Progenitor cell of endocrine pancreas (in vitro differentiated cells): ENCODE results near the gene USHBP1. TPM values are rescaled to one million over a fixed set of nuclear protein-coding genes. Genes with fewer than 3 reads are reported as not detected.

Experiments
- DNase-seq: peaks from one replicate; pipeline ENCODE4 v3.0.0; 2021; ENCODE audit warnings: low spot score; ENCODE audit not compliant: unreplicated experiment
- H3K27ac Mint-ChIP-seq: 2 replicates; pipeline ENCODE4 v1.8.0; 2021; ENCODE audit warnings: mild to moderate bottlenecking, moderate library complexity, mixed read lengths
- H3K27me3 Mint-ChIP-seq: 2 replicates; pipeline ENCODE4 v1.8.0; 2021; ENCODE audit warnings: mixed read lengths
- H3K36me3 Mint-ChIP-seq: 2 replicates; pipeline ENCODE4 v1.8.0; 2022; ENCODE audit warnings: mixed read lengths; ENCODE audit not compliant: insufficient read depth
- H3K4me1 Mint-ChIP-seq: 2 replicates; pipeline ENCODE4 v1.8.0; 2021; ENCODE audit warnings: low read depth, mixed read lengths
- H3K4me3 Mint-ChIP-seq: 2 replicates; pipeline ENCODE4 v1.8.0; 2021; ENCODE audit warnings: low read depth, mild to moderate bottlenecking, moderate library complexity, mixed read lengths
- H3K9me3 Mint-ChIP-seq: 2 replicates; pipeline ENCODE4 v1.8.0; 2021; ENCODE audit warnings: low read depth, mixed read lengths
- total RNA-seq: library from RNA; stranded (reverse); gene quantifications from 2 replicates; pipeline ENCODE4 v1.2.1, GENCODE V29; 2021
- TF ChIP-seq, protein P1 (sequence below): fragments of 200-600 bp; sonication (generic); IDR thresholded peaks from one replicate; pipeline ENCODE4 v1.5.0; 2021; ENCODE audit warnings: antibody characterized with exemption, mild to moderate bottlenecking; ENCODE audit not compliant: unreplicated experiment

Gene USHBP1
- total RNA-seq, 1 donor from 2014 or later, result 0.38 TPM

DNA sequence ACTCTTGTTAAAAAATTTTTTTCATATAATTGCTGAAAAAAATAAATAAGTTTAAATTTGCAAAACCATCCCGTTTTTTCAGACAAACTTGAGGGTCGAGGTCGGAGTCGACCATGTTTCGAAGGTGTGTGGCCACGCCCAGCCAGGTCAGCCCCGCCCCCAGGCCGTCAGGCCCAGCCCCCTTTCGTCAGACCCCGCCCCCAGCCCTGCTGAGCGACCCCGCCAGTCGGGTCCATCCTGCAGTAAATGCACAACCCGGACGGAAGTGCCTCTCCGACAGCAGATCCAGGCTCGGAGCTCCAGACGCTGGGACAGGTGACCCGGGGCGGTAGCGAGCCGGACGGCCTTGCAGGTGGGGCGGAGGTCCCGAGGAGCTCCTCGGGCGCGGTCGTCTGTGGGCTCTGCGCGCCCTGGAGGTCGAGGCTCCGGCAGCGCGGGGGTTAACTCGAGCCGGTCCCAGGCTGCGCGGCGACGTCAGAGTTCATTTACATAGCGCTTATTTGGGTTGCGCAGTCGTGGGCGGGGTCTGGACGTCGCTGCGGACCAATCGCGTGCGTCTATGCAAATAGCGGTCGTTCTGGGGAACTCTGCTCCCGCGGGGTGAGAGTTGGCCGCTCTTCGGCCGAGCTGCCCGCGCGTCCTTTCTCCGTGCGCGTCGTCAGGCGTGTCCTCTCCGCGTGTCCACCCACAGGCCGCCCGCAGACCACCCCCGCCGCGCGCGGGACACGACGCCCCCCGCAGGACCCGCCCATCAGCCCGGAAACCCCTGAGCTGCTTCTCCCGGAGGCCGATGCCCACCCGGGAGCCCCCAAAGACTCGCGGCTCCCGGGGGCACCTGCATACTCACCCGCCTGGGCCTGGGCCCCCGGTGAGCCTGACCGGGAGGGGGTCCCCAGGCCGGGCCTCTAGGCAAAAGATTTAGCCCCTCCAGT is 38.3 kb downstream of the USHBP1 start, which contains the start of gene OCEL1:
TSS of gene OCEL1 (plus strand) at position 225 of the 932 bp plus-strand sequence. CDS start at position 247, 22 bp downstream.
- DNase-seq, result peak; percentile 95
- Mint-ChIP-seq H3K4me1 (peaks cover 2% of the 10 kb centered on the region), H3K27ac (peak within 1 kb of the TSS; percentile 95), H3K4me3 (peak within 1 kb of the TSS; percentile 80), H3K9me3 (no peaks in the 10 kb centered on the region), H3K27me3 (no peaks in the 10 kb centered on the region), H3K36me3 (peaks cover 5% of the 10 kb centered on the region)
- TF ChIP-seq, protein P1, sequence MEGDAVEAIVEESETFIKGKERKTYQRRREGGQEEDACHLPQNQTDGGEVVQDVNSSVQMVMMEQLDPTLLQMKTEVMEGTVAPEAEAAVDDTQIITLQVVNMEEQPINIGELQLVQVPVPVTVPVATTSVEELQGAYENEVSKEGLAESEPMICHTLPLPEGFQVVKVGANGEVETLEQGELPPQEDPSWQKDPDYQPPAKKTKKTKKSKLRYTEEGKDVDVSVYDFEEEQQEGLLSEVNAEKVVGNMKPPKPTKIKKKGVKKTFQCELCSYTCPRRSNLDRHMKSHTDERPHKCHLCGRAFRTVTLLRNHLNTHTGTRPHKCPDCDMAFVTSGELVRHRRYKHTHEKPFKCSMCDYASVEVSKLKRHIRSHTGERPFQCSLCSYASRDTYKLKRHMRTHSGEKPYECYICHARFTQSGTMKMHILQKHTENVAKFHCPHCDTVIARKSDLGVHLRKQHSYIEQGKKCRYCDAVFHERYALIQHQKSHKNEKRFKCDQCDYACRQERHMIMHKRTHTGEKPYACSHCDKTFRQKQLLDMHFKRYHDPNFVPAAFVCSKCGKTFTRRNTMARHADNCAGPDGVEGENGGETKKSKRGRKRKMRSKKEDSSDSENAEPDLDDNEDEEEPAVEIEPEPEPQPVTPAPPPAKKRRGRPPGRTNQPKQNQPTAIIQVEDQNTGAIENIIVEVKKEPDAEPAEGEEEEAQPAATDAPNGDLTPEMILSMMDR, result no peak

DNA sequence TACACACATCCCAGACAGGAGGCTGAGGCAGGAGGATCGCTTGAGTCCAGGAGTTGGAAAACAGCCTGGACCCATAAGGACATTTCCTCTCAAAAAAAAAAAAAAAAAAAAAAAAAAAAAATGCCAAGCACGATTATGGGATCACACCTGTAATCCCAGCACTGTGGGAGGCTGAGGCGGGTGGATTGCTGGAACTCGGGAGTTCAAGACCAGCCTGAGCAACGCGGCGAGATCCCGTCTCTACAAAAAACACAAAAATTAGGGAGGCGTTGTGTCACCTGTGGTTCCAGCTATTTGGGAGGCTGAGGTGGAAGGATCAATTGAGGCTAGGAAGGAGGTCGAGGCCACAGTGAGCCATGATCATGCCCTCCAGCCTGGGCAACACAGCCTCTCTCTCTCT is 39.5 kb downstream of the USHBP1 start:
- Mint-ChIP-seq H3K36me3 (peaks cover 2% of the 10 kb centered on the region), H3K9me3 (no peaks in the 10 kb centered on the region), H3K4me3 (peak overlapping the region; percentile 51), H3K27ac (no peak overlapping the region), H3K27me3 (no peaks in the 10 kb centered on the region), H3K4me1 (peaks cover 2% of the 10 kb centered on the region)
- TF ChIP-seq, protein P1, result no peak
- DNase-seq, result no peak

DNA sequence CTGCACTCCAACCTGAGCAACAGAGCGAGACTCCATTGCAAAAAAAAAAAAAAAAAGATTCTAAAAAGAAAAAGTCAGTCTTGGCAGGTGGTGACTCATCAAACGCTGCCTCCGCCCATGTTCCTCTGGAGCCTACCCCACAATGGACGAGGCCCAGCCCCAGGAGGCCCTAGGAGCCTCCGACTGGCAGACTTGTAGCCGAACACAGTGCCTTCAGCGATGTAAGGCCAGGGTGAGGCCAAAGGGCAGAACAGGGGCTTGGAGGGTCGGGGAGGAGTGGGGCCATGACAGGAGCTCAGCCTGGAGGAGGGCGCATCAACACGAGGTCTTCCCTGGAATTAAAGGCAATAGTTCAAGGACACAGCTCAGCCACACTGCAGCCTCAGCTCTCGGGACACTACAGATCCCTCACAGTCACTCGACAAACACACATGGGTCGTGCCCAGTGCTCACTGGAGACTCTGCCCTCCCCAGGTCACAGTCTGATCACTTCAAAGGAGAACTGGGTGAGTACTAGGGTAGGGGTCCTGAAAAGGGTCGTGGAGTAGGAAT is 44.3 kb downstream of the USHBP1 start:
- Mint-ChIP-seq H3K9me3 (no peaks in the 10 kb centered on the region), H3K36me3 (peaks cover 10% of the 10 kb centered on the region), H3K27ac (no peak overlapping the region), H3K27me3 (no peaks in the 10 kb centered on the region), H3K4me1 (no peaks in the 10 kb centered on the region), H3K4me3 (no peak overlapping the region)
- no peak for DNase-seq
- TF ChIP-seq, protein P1, result no peak

GRCh38 chr19:17219286-17219685 is 45.3 kb downstream of the USHBP1 start:
- Mint-ChIP-seq H3K27ac (no peak overlapping the region), H3K27me3 (no peaks in the 10 kb centered on the region), H3K4me1 (peaks cover 4% of the 10 kb centered on the region), H3K36me3 (peaks cover 10% of the 10 kb centered on the region), H3K9me3 (no peaks in the 10 kb centered on the region), H3K4me3 (no peak overlapping the region)
- TF ChIP-seq, protein P1, result no peak
- DNase-seq, result no peak

GRCh38 chr19:17216058-17216670 is 48.4 kb downstream of the USHBP1 start:
- TF ChIP-seq, protein P1, result no peak
- no peaks in the 10 kb centered on the region for H3K27me3 Mint-ChIP-seq
- no peaks in the 10 kb centered on the region for H3K9me3 Mint-ChIP-seq
- H3K4me1 Mint-ChIP-seq, result peaks cover 4% of the 10 kb centered on the region
- DNase-seq, result no peak
- H3K36me3 Mint-ChIP-seq, result peaks cover 12% of the 10 kb centered on the region
- no peak overlapping the region for H3K27ac Mint-ChIP-seq
- peak overlapping the region; percentile 86 for H3K4me3 Mint-ChIP-seq
